IPS-18a (cell line): ENCODE results near the gene MET.
"Not testable (repeated sequence)": the region's sequence is repeated elsewhere in the genome, so short reads cannot be mapped to it uniquely, and the experiment has no call there.

ENCODE experiments used
- H3K27ac ChIP-seq: one replicate; pipeline ENCODE4 v1.5.1; 2013; ENCODE audit warnings: low read length
- H3K27me3 ChIP-seq: one replicate; pipeline ENCODE4 v1.6.1; 2013; ENCODE audit warnings: mild to moderate bottlenecking, low read length; ENCODE audit not compliant: control insufficient read depth, insufficient read depth
- H3K36me3 ChIP-seq: one replicate; pipeline ENCODE4 v1.6.1; 2013; ENCODE audit warnings: low read depth, low read length; ENCODE audit not compliant: control insufficient read depth
- H3K4me1 ChIP-seq: one replicate; pipeline ENCODE4 v1.6.1; 2013; ENCODE audit warnings: low read depth, low read length; ENCODE audit not compliant: control insufficient read depth
- H3K4me3 ChIP-seq: one replicate; pipeline ENCODE4 v1.5.1; 2013; ENCODE audit warnings: low read length
- H3K9ac ChIP-seq: one replicate; pipeline ENCODE4 v1.6.1; 2013; ENCODE audit warnings: mild to moderate bottlenecking, low read length, moderate library complexity
- H3K9me3 ChIP-seq: one replicate; pipeline ENCODE4 v1.6.1; 2013; ENCODE audit warnings: low read depth, low read length; ENCODE audit not compliant: control insufficient read depth

The MET gene

GRCh38 chr7:116806046-116806944 lies 134.3 kb downstream of the MET start:
- no peak overlapping the region for H3K9ac ChIP-seq
- H3K27me3 ChIP-seq = no peaks in the 10 kb centered on the region
- H3K4me1 ChIP-seq = peaks cover 5% of the 10 kb centered on the region

GRCh38 chr7:116807011-116807560 lies 135.1 kb downstream of the MET start:
- no peaks in the 10 kb centered on the region for H3K27me3 ChIP-seq
- no peak overlapping the region for H3K9ac ChIP-seq
- no peak overlapping the region for H3K27ac ChIP-seq
- H3K36me3 ChIP-seq = no peaks in the 10 kb centered on the region
- H3K9me3 ChIP-seq = no peaks in the 10 kb centered on the region
- H3K4me3 ChIP-seq = no peak overlapping the region
- H3K4me1 ChIP-seq = peaks cover 5% of the 10 kb centered on the region

More at GRCh38 chr7:116806046-116806944, 134.3 kb downstream of the MET start:
- Histone ChIP-seq H3K4me3 (no peak overlapping the region), H3K36me3 (no peaks in the 10 kb centered on the region), H3K27ac (no peak overlapping the region), H3K9me3 (no peaks in the 10 kb centered on the region)

- Histone ChIP-seq H3K27ac (no peak overlapping the region), H3K9ac (no peak overlapping the region)
Observed at GRCh38 chr7:116809636-116810266, 137.8 kb downstream of the MET start.

GRCh38 chr7:116810267-116811116 lies 138.5 kb downstream of the MET start:
- Histone ChIP-seq H3K9ac (no peak overlapping the region), H3K36me3 (no peaks in the 10 kb centered on the region), H3K4me3 (no peak overlapping the region), H3K4me1 (no peaks in the 10 kb centered on the region), H3K27ac (no peak overlapping the region), H3K27me3 (no peaks in the 10 kb centered on the region), H3K9me3 (no peaks in the 10 kb centered on the region)

More at GRCh38 chr7:116809636-116810266, 137.8 kb downstream of the MET start:
- Histone ChIP-seq H3K9me3 (no peaks in the 10 kb centered on the region), H3K4me1 (no peaks in the 10 kb centered on the region), H3K36me3 (no peaks in the 10 kb centered on the region), H3K27me3 (no peaks in the 10 kb centered on the region), H3K4me3 (no peak overlapping the region)

- Histone ChIP-seq H3K9ac (no peak overlapping the region), H3K27ac (no peak overlapping the region), H3K4me1 (no peaks in the 10 kb centered on the region), H3K36me3 (no peaks in the 10 kb centered on the region), H3K4me3 (no peak overlapping the region), H3K27me3 (no peaks in the 10 kb centered on the region), H3K9me3 (no peaks in the 10 kb centered on the region)
Observed at GRCh38 chr7:116811768-116812167, 139.8 kb downstream of the MET start.

- Histone ChIP-seq H3K4me3 (no peak overlapping the region), H3K4me1 (no peaks in the 10 kb centered on the region), H3K27ac (no peak overlapping the region), H3K27me3 (no peaks in the 10 kb centered on the region), H3K9ac (no peak overlapping the region), H3K36me3 (no peaks in the 10 kb centered on the region), H3K9me3 (no peaks in the 10 kb centered on the region)
Observed at GRCh38 chr7:116812860-116813259, 140.9 kb downstream of the MET start.

GRCh38 chr7:116813371-116813770 lies 141.4 kb downstream of the MET start:
- not testable (repeated sequence) for H3K27me3 ChIP-seq, H3K27ac ChIP-seq, H3K4me3 ChIP-seq, H3K4me1 ChIP-seq, H3K36me3 ChIP-seq, H3K9ac ChIP-seq, H3K9me3 ChIP-seq

GRCh38 chr7:116815041-116815440 lies 143.0 kb downstream of the MET start:
- Histone ChIP-seq H3K4me3 (no peak overlapping the region), H3K36me3 (no peaks in the 10 kb centered on the region), H3K9ac (no peak overlapping the region), H3K9me3 (no peaks in the 10 kb centered on the region), H3K27me3 (no peaks in the 10 kb centered on the region), H3K27ac (no peak overlapping the region), H3K4me1 (no peaks in the 10 kb centered on the region)

GRCh38 chr7:116820149-116820548 lies 148.2 kb downstream of the MET start:
- Histone ChIP-seq H3K4me3 (no peak overlapping the region), H3K27me3 (no peaks in the 10 kb centered on the region), H3K9me3 (no peaks in the 10 kb centered on the region), H3K4me1 (no peaks in the 10 kb centered on the region), H3K27ac (no peak overlapping the region), H3K9ac (no peak overlapping the region), H3K36me3 (no peaks in the 10 kb centered on the region)

GRCh38 chr7:116821647-116822046 lies 149.7 kb downstream of the MET start:
- not testable (repeated sequence) for H3K27ac ChIP-seq, H3K4me3 ChIP-seq, H3K27me3 ChIP-seq, H3K9me3 ChIP-seq, H3K36me3 ChIP-seq, H3K4me1 ChIP-seq, H3K9ac ChIP-seq

- H3K9me3 ChIP-seq = no peaks in the 10 kb centered on the region
- H3K36me3 ChIP-seq = no peaks in the 10 kb centered on the region
- H3K27ac ChIP-seq = no peak overlapping the region
- H3K27me3 ChIP-seq = no peaks in the 10 kb centered on the region
- H3K9ac ChIP-seq = no peak overlapping the region
- H3K4me1 ChIP-seq = no peaks in the 10 kb centered on the region
- H3K4me3 ChIP-seq = no peak overlapping the region
Observed at GRCh38 chr7:116824449-116824848, 152.5 kb downstream of the MET start.
